Fibroblast of lung (primary cell): Measurements from ENCODE around the gene SUPT16H. TPM values are rescaled to one million over a fixed set of nuclear protein-coding genes. Genes with fewer than 3 reads are reported as not detected.
"Not testable (repeated sequence)": the region's sequence is repeated elsewhere in the genome, so short reads cannot be mapped to it uniquely, and the experiment has no call there.

Experiments used
- DNase-seq, 2 donors: peaks; one replicate each; pipeline versions ENCODE4 v3.0.0 to v3.0.0-alpha.2; 2010; ENCODE audit warnings: low read depth in 2 of 2
- H2AFZ ChIP-seq: 2 replicates; pipeline ENCODE4 v1.5.1; 2012; ENCODE audit warnings: low read length, control low read depth, inconsistent platforms
- H3K27ac ChIP-seq: 2 replicates; pipeline ENCODE4 v1.5.1; 2011; ENCODE audit warnings: low read length, control low read depth; ENCODE audit not compliant: insufficient read depth
- H3K27me3 ChIP-seq: 2 replicates; pipeline ENCODE4 v1.5.1; 2011; ENCODE audit warnings: mild to moderate bottlenecking, low read length; ENCODE audit not compliant: control insufficient read depth, insufficient read depth
- H3K36me3 ChIP-seq: 2 replicates; pipeline ENCODE4 v1.5.1; 2011; ENCODE audit warnings: low read length; ENCODE audit not compliant: control insufficient read depth, insufficient read depth
- H3K4me1 ChIP-seq: 2 replicates; pipeline ENCODE4 v1.5.1; 2011; ENCODE audit warnings: low read length; ENCODE audit not compliant: control insufficient read depth, insufficient read depth; ENCODE audit errors: extremely low read depth
- H3K4me2 ChIP-seq: 2 replicates; pipeline ENCODE4 v1.5.1; 2011; ENCODE audit warnings: low read length, control low read depth; ENCODE audit not compliant: insufficient read depth; ENCODE audit errors: extremely low read depth
- H3K4me3 ChIP-seq, 4 experiments: fragments of 200-600 bp in 1 of 4; sonication (generic) in 1 of 4; replicated peaks in 1 of 4; 2 replicates each; pipeline ENCODE4 v1.5.1; 2011 to 2016; ENCODE audit warnings: low read length in 4 of 4, low read depth in 3 of 4, mild to moderate bottlenecking in 3 of 4, control low read depth in 2 of 4, inconsistent platforms in 1 of 4, mixed read lengths in 1 of 4; ENCODE audit not compliant: insufficient read depth in 1 of 4; ENCODE audit errors: control extremely low read depth in 1 of 4
- H3K79me2 ChIP-seq: 2 replicates; pipeline ENCODE4 v1.5.1; 2012; ENCODE audit warnings: mild to moderate bottlenecking, low read length, inconsistent platforms; ENCODE audit not compliant: control insufficient read depth, insufficient read depth
- H3K9ac ChIP-seq: 2 replicates; pipeline ENCODE4 v1.5.1; 2011; ENCODE audit warnings: mild to moderate bottlenecking, low read length, control low read depth; ENCODE audit not compliant: insufficient read depth
- H3K9me3 ChIP-seq: 2 replicates; pipeline ENCODE4 v1.5.1; 2012; ENCODE audit warnings: low read depth, low read length; ENCODE audit not compliant: control insufficient read depth, insufficient read depth
- H4K20me1 ChIP-seq: 2 replicates; pipeline ENCODE4 v1.5.1; 2011; ENCODE audit warnings: low read length; ENCODE audit not compliant: control insufficient read depth, insufficient read depth; ENCODE audit errors: extremely low read depth
- CTCF ChIP-seq, 2 donors: IDR thresholded peaks in 1 of 2; conservative IDR thresholded peaks in 1 of 2; 1 replicate in 1 of 2; 2 replicates in 1 of 2; pipeline ENCODE4 v1.5.1; 2011 to 2012; ENCODE audit warnings: low read length in 2 of 2, control low read depth in 1 of 2, inconsistent platforms in 1 of 2, low read depth in 1 of 2, mild to moderate bottlenecking in 1 of 2
- EZH2 ChIP-seq: IDR thresholded peaks from 2 replicates; pipeline ENCODE4 v1.5.1; 2012; ENCODE audit warnings: low read length, control low read depth, mild to moderate bottlenecking; ENCODE audit errors: missing control alignments
- polyA plus RNA-seq, 2 donors: library from polyadenylated mRNA; depleted of rRNA in 1 of 2; stranded (reverse) in 1 of 2; unstranded in 1 of 2; fragments of >200 nt; gene quantifications; 2 replicates each; pipeline ENCODE4 v1.2.1, GENCODE V29; 2011 to 2012; ENCODE audit warnings: missing spikeins in 1 of 2
- total RNA-seq: library from RNA; depleted of rRNA; stranded (reverse); fragments of >200 nt; gene quantifications from 2 replicates; pipeline ENCODE4 v1.2.1, GENCODE V29; 2014

SUPT16H gene
- total and polyA plus RNA-seq, 2 donors (not counting 1 experiment from before 2014, with no cell fraction given) = 58.7 to 66.1 TPM

GRCh38 chr14:21308132-21308478 is 75.7 kb downstream of the SUPT16H start:
- H3K9me3 ChIP-seq = no peaks in the 10 kb centered on the region
- H3K27ac ChIP-seq = no peak overlapping the region
- H4K20me1 ChIP-seq = no peaks in the 10 kb centered on the region
- H3K9ac ChIP-seq = no peak overlapping the region
- H3K27me3 ChIP-seq = peaks cover 13% of the 10 kb centered on the region
- TF ChIP-seq EZH2 (no peak), CTCF (conservative IDR thresholded peaks at IDR 0.05 in 1 of 2, IDR thresholded peaks at IDR 0.05 in 1 of 2; ENCODE audit: low read depth in 1 of 2, low read length in 2 of 2) (no peak)
- H3K4me3 ChIP-seq = no peak overlapping the region
- no peaks in the 10 kb centered on the region for H3K79me2 ChIP-seq
- no peak overlapping the region for H2AFZ ChIP-seq
- no peaks in the 10 kb centered on the region for H3K4me1 ChIP-seq
- H3K36me3 ChIP-seq = no peaks in the 10 kb centered on the region
- H3K4me2 ChIP-seq = no peak overlapping the region
- no peak for DNase-seq

- TF ChIP-seq CTCF (conservative IDR thresholded peaks at IDR 0.05 in 1 of 2, IDR thresholded peaks at IDR 0.05 in 1 of 2; ENCODE audit: low read depth in 1 of 2, low read length in 2 of 2) = no peak
- no peak for TF ChIP-seq EZH2
- no peak overlapping the region for H3K27ac ChIP-seq
- no peak overlapping the region for H2AFZ ChIP-seq
- H4K20me1 ChIP-seq = no peaks in the 10 kb centered on the region
- no peak for DNase-seq
- H3K36me3 ChIP-seq = no peaks in the 10 kb centered on the region
- no peaks in the 10 kb centered on the region for H3K79me2 ChIP-seq
- H3K4me2 ChIP-seq = no peak overlapping the region
- no peaks in the 10 kb centered on the region for H3K4me1 ChIP-seq
- H3K27me3 ChIP-seq = peaks cover 13% of the 10 kb centered on the region
- no peak overlapping the region for H3K4me3 ChIP-seq
- H3K9me3 ChIP-seq = no peaks in the 10 kb centered on the region
- no peak overlapping the region for H3K9ac ChIP-seq
Measured at GRCh38 chr14:21307637-21308036, 76.2 kb downstream of the SUPT16H start.

- H3K36me3 ChIP-seq, H3K4me1 ChIP-seq, H2AFZ ChIP-seq, DNase-seq, H3K4me3 ChIP-seq, H3K27me3 ChIP-seq, H3K9me3 ChIP-seq, H3K79me2 ChIP-seq, H3K9ac ChIP-seq, H3K4me2 ChIP-seq, H3K27ac ChIP-seq, H4K20me1 ChIP-seq: not testable (repeated sequence)
Measured at GRCh38 chr14:21302836-21303140, 81.0 kb downstream of the SUPT16H start.
